ENCODE results near the gene NCAM2. TPM values are rescaled to one million over a fixed set of nuclear protein-coding genes. Genes with fewer than 3 reads are reported as not detected.

NCAM2 gene
- total RNA-seq, 4 donors from 2014 or later = 1.1 to 3.9 (median 2.7) TPM

- TF ChIP-seq CTCF (IDR thresholded peaks at IDR 0.05; ENCODE audit: low read depth) = no peak
Observed at GRCh38 chr21:21268061-21268471, 269.9 kb downstream of the NCAM2 start.

- TF ChIP-seq CTCF (IDR thresholded peaks at IDR 0.05; ENCODE audit: low read depth) = no peak
Observed at GRCh38 chr21:21268885-21269284, 270.7 kb downstream of the NCAM2 start.

- no peak for TF ChIP-seq CTCF (IDR thresholded peaks at IDR 0.05; ENCODE audit: low read depth)
Observed at GRCh38 chr21:21279193-21279901, 281.1 kb downstream of the NCAM2 start.

GRCh38 chr21:21283810-21284209 lies 285.6 kb downstream of the NCAM2 start:
- TF ChIP-seq CTCF (IDR thresholded peaks at IDR 0.05; ENCODE audit: low read depth) = no peak

GRCh38 chr21:21286170-21286798 lies 288.1 kb downstream of the NCAM2 start:
- no peak for TF ChIP-seq CTCF (IDR thresholded peaks at IDR 0.05; ENCODE audit: low read depth)

GRCh38 chr21:21290751-21291150 lies 292.5 kb downstream of the NCAM2 start:
- TF ChIP-seq CTCF (IDR thresholded peaks at IDR 0.05; ENCODE audit: low read depth) = no peak

- no peak for TF ChIP-seq CTCF (IDR thresholded peaks at IDR 0.05; ENCODE audit: low read depth)
Observed at GRCh38 chr21:21291883-21292569, 293.8 kb downstream of the NCAM2 start.

Measured in subcutaneous adipose tissue (tissue), 4 donors.